B cell (primary cell): ENCODE data around the gene PDCD4.

Experiments used
- CTCF ChIP-seq: fragments of 200-600 bp; IDR thresholded peaks from one replicate; pipeline ENCODE4 v1.8.0; 2022; ENCODE audit warnings: antibody characterized with exemption, mild to moderate bottlenecking
- EZH2 ChIP-seq: IDR thresholded peaks from 2 replicates; pipeline ENCODE4 v1.6.1; 2012; ENCODE audit warnings: borderline replicate concordance, low read depth, mild to moderate bottlenecking, moderate library complexity, low read length; ENCODE audit not compliant: insufficient read depth, poor library complexity, severe bottlenecking

GRCh38 chr10:110900983-110901382 lies 29.3 kb downstream of the PDCD4 start:
- no peak for TF ChIP-seq CTCF
- no peak for TF ChIP-seq EZH2
